OCI-LY1 (cell line): ENCODE results near the gene MPP3.

ENCODE experiments used
- H2AFZ ChIP-seq: fragments of 200-600 bp; sonication (generic), shearing (Covaris generic); 2 replicates; pipeline ENCODE4 v1.6.0; 2014; ENCODE audit warnings: antibody characterized with exemption, mild to moderate bottlenecking, low read length
- H3F3A ChIP-seq: fragments of 200-600 bp; sonication (generic), shearing (Covaris generic); 2 replicates; pipeline ENCODE4 v1.6.0; 2014; ENCODE audit warnings: mild to moderate bottlenecking, antibody characterized with exemption, low read length, moderate library complexity; ENCODE audit not compliant: insufficient read depth
- H3K27ac ChIP-seq: fragments of 200-600 bp; sonication (generic); 2 replicates; pipeline ENCODE4 v1.5.1; 2014; ENCODE audit warnings: low read length, mixed run types, mild to moderate bottlenecking, low read depth; ENCODE audit not compliant: poor library complexity, severe bottlenecking
- H3K27me3 ChIP-seq: fragments of 200-600 bp; sonication (generic); 2 replicates; pipeline ENCODE4 v1.6.0; 2014; ENCODE audit warnings: antibody characterized with exemption, mild to moderate bottlenecking, low read length, moderate library complexity; ENCODE audit not compliant: insufficient read depth
- H3K36me3 ChIP-seq: fragments of 200-600 bp; sonication (generic); 2 replicates; pipeline ENCODE4 v1.6.1; 2014; ENCODE audit warnings: mild to moderate bottlenecking, antibody characterized with exemption, low read length, moderate library complexity, mixed read lengths; ENCODE audit not compliant: insufficient read depth
- H3K4me1 ChIP-seq: fragments of 200-600 bp; sonication (generic); 2 replicates; pipeline ENCODE4 v1.5.1; 2014; ENCODE audit warnings: mild to moderate bottlenecking, low read length, moderate library complexity; ENCODE audit not compliant: insufficient read depth, severe bottlenecking
- H3K4me2 ChIP-seq: fragments of 200-600 bp; sonication (generic), shearing (Covaris generic); 2 replicates; pipeline ENCODE4 v1.6.1; 2014; ENCODE audit warnings: low read length
- H3K4me3 ChIP-seq: fragments of 200-600 bp; sonication (generic); 2 replicates; pipeline ENCODE4 v1.5.1; 2014; ENCODE audit warnings: low read length, low read depth, mild to moderate bottlenecking, mixed read lengths; ENCODE audit not compliant: poor library complexity, severe bottlenecking
- H3K79me2 ChIP-seq: fragments of 200-600 bp; shearing (Covaris generic); 2 replicates; pipeline ENCODE4 v1.6.1; 2016; ENCODE audit warnings: mixed run types, low read length, mixed read lengths; ENCODE audit not compliant: insufficient read depth
- H3K9ac ChIP-seq: fragments of 200-600 bp; sonication (generic), shearing (Covaris generic); 2 replicates; pipeline ENCODE4 v1.6.1; 2014; ENCODE audit warnings: mild to moderate bottlenecking, low read length, mixed read lengths
- H3K9me2 ChIP-seq: fragments of 200-600 bp; sonication (generic), shearing (Covaris generic); 2 replicates; pipeline ENCODE4 v1.6.1; 2014; ENCODE audit warnings: low read depth, mild to moderate bottlenecking, low read length, mixed read lengths
- H3K9me3 ChIP-seq: fragments of 200-600 bp; shearing (Covaris generic); 2 replicates; pipeline ENCODE4 v1.6.1; 2014; ENCODE audit warnings: low read length, mixed read lengths
- H4K20me1 ChIP-seq: fragments of 200-600 bp; sonication (generic), shearing (Covaris generic); 2 replicates; pipeline ENCODE4 v1.6.0; 2016; ENCODE audit warnings: mild to moderate bottlenecking, low read length; ENCODE audit not compliant: insufficient read depth
- EZH2 ChIP-seq: fragments of 200-600 bp; sonication (generic), shearing (Covaris generic); IDR thresholded peaks from 2 replicates; pipeline ENCODE4 v1.8.0; 2017; ENCODE audit warnings: borderline replicate concordance, mixed run types, mild to moderate bottlenecking, antibody characterized with exemption, low read length, moderate library complexity, mixed read lengths
- TF ChIP-seq, protein P1 (sequence below): fragments of 200-600 bp; sonication (generic), shearing (Covaris generic); IDR thresholded peaks from 2 replicates; pipeline ENCODE4 v1.5.1; 2017; ENCODE audit warnings: mild to moderate bottlenecking, antibody characterized with exemption, low read length, moderate library complexity, mixed read lengths

Gene MPP3

DNA sequence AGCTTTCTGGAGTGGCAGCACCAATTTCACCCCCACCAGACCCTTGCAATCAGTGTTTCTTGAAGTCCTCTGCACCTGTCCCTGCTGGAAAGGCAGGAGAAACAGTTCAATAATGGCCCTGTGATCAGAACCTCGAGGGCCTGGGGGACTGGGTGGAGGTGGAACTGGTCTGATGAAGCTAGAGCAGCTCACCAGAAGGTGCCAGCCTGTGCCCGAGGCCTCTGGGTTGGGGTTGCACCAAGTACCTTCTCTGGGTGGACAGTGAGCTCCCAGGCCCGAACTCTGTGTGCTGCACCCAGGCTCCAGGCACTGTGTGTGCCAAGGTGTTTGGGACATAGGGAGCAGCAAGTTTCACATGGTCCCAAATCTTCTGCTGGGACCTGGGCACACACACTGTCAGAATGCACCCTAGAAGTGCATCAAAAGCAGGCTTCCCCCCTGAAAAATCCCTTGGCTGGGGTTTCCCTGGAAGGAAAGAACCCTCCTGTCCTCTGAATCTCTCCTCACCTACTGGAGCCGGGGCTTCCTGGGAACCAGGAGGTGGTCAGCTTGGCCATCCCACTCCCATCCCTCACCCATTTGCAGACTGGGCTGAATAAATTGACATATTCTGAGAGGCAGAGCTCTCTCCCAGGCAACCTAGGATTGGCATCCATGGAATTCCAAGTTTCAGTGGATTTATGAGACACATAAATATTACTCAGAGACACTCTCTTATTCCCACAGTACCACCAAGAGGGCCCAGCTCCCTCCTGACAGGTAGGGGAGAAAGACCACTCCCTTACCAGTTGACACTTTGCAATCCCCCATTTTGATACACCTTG, 31.4 kb upstream of the MPP3 start:
- TF ChIP-seq, protein P1, sequence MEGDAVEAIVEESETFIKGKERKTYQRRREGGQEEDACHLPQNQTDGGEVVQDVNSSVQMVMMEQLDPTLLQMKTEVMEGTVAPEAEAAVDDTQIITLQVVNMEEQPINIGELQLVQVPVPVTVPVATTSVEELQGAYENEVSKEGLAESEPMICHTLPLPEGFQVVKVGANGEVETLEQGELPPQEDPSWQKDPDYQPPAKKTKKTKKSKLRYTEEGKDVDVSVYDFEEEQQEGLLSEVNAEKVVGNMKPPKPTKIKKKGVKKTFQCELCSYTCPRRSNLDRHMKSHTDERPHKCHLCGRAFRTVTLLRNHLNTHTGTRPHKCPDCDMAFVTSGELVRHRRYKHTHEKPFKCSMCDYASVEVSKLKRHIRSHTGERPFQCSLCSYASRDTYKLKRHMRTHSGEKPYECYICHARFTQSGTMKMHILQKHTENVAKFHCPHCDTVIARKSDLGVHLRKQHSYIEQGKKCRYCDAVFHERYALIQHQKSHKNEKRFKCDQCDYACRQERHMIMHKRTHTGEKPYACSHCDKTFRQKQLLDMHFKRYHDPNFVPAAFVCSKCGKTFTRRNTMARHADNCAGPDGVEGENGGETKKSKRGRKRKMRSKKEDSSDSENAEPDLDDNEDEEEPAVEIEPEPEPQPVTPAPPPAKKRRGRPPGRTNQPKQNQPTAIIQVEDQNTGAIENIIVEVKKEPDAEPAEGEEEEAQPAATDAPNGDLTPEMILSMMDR: no peak
- TF ChIP-seq EZH2: no peak
- Histone ChIP-seq H3K4me3 (no peak overlapping the region), H3K4me2 (no peak overlapping the region), H3K79me2 (no peaks in the 10 kb centered on the region), H3K9me2 (no peaks in the 10 kb centered on the region), H3K4me1 (no peaks in the 10 kb centered on the region), H3F3A (no peaks in the 10 kb centered on the region), H3K27ac (no peak overlapping the region), H2AFZ (no peak overlapping the region), H3K9ac (no peak overlapping the region), H3K36me3 (no peaks in the 10 kb centered on the region), H4K20me1 (no peaks in the 10 kb centered on the region), H3K9me3 (no peaks in the 10 kb centered on the region), H3K27me3 (peaks cover 12% of the 10 kb centered on the region)

- Histone ChIP-seq H3K9me2 (no peaks in the 10 kb centered on the region), H3K79me2 (no peaks in the 10 kb centered on the region), H3K4me3 (no peak overlapping the region), H2AFZ (no peak overlapping the region), H3K4me1 (no peaks in the 10 kb centered on the region), H3K9ac (no peak overlapping the region), H3K9me3 (no peaks in the 10 kb centered on the region), H3K4me2 (no peak overlapping the region), H3K27me3 (peaks cover 11% of the 10 kb centered on the region; the same call in 1 of the 2 replicates), H3K27ac (no peak overlapping the region), H3F3A (no peaks in the 10 kb centered on the region), H3K36me3 (no peaks in the 10 kb centered on the region), H4K20me1 (no peaks in the 10 kb centered on the region)
- TF ChIP-seq, protein P1: no peak
- TF ChIP-seq EZH2: no peak
Measured at GRCh38 chr17:43861960-43862359, 29.0 kb upstream of the MPP3 start.

DNA sequence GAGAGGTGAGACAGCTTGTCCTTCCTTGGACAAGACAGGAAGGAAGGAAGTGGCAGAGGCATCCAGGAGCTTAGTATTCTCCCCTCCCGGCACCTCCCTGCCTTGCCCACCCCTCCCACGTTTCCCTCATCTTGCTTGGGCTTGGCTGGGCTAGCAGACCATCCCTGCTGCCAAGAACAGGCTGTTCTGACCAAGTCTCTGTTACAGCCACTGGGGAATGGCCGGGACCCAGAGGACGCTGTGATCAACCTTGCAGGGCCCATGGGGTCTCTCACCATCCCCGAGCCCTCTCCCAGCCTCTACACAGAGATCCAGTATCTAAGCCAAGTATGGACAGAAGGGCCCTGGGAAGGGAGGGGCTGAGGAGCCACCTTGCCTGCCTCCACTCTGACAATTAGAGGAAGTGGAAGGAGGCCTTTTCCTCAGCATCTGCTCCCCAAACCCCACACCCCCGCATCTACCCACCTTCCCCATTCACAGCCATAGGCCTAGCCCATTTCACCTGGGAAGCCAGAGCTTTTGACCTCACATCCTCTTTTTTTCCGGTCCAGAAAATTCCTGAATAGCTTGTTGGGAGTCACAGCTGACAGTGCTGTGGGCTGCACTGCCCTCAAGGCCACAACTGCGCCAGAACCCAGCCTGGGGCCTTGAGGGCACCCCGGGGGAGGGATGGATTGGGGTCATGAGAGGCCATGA, 28.1 kb upstream of the MPP3 start:
- Histone ChIP-seq H4K20me1 (no peaks in the 10 kb centered on the region), H3K9me3 (no peaks in the 10 kb centered on the region), H2AFZ (no peak overlapping the region), H3K4me3 (no peak overlapping the region), H3K27ac (no peak overlapping the region), H3K9ac (no peak overlapping the region), H3K4me2 (no peak overlapping the region), H3K4me1 (no peaks in the 10 kb centered on the region), H3K79me2 (no peaks in the 10 kb centered on the region), H3F3A (no peaks in the 10 kb centered on the region), H3K27me3 (peaks cover 11% of the 10 kb centered on the region; the same call in 1 of the 2 replicates), H3K36me3 (no peaks in the 10 kb centered on the region), H3K9me2 (no peaks in the 10 kb centered on the region)
- TF ChIP-seq, protein P1: no peak
- TF ChIP-seq EZH2: no peak
